ENCODE results near the gene ZMYND10.
"Not testable (repeated sequence)": the region's sequence is repeated elsewhere in the genome, so short reads cannot be mapped to it uniquely, and the experiment has no call there.

The ZMYND10 gene

GRCh38 chr3:50314342-50314741 is 31.2 kb downstream of the ZMYND10 start:
- Histone ChIP-seq H3K27ac (ENCODE audit: low read length) (no peak overlapping the region), H3K4me3 (ENCODE audit: low read depth in 1 of 2, low read length in 2 of 2) (no peak overlapping the region), H3K36me3 (ENCODE audit: control insufficient read depth in 1 of 2, insufficient read depth in 2 of 2, low read length in 2 of 2) (peaks cover 13 to 14% of the 10 kb centered on the region in 2 donors), H3K4me1 (ENCODE audit: control insufficient read depth in 1 of 2, insufficient read depth in 2 of 2, low read length in 2 of 2) (peaks cover 12 to 23% of the 10 kb centered on the region in 2 donors), H3K27me3 (ENCODE audit: low read depth, low read length) (no peaks in the 10 kb centered on the region), H3K9me3 (ENCODE audit: control insufficient read depth in 1 of 2, low read length in 2 of 2) (no peaks in the 10 kb centered on the region)

- not testable (repeated sequence) for H3K36me3 ChIP-seq (ENCODE audit: control insufficient read depth in 1 of 2, insufficient read depth in 2 of 2, low read length in 2 of 2); H3K4me1 ChIP-seq (ENCODE audit: control insufficient read depth in 1 of 2, insufficient read depth in 2 of 2, low read length in 2 of 2); H3K4me3 ChIP-seq (ENCODE audit: low read depth in 1 of 2, low read length in 2 of 2); H3K27me3 ChIP-seq (ENCODE audit: low read depth, low read length); H3K9me3 ChIP-seq (ENCODE audit: control insufficient read depth in 1 of 2, low read length in 2 of 2); H3K27ac ChIP-seq (ENCODE audit: low read length)
Measured at GRCh38 chr3:50312041-50312440, 33.5 kb downstream of the ZMYND10 start.

GRCh38 chr3:50304601-50305000 is 40.9 kb downstream of the ZMYND10 start:
- no peak overlapping the region for H3K27ac ChIP-seq (ENCODE audit: low read length)
- H3K4me3 ChIP-seq (ENCODE audit: low read depth in 1 of 2, low read length in 2 of 2), result no peak overlapping the region
- H3K4me1 ChIP-seq (ENCODE audit: control insufficient read depth in 1 of 2, insufficient read depth in 2 of 2, low read length in 2 of 2), result peaks cover 11 to 16% of the 10 kb centered on the region in 2 donors
- no peaks in the 10 kb centered on the region for H3K9me3 ChIP-seq (ENCODE audit: control insufficient read depth in 1 of 2, low read length in 2 of 2)
- no peaks in the 10 kb centered on the region for H3K36me3 ChIP-seq (ENCODE audit: control insufficient read depth in 1 of 2, insufficient read depth in 2 of 2, low read length in 2 of 2)
- H3K27me3 ChIP-seq (ENCODE audit: low read depth, low read length), result no peaks in the 10 kb centered on the region

- peak within 1 kb of the TSS in 1 of 2 donors; percentile 16 for H3K4me3 ChIP-seq (ENCODE audit: low read depth in 1 of 2, low read length in 2 of 2)
- H3K36me3 ChIP-seq (ENCODE audit: control insufficient read depth in 1 of 2, insufficient read depth in 2 of 2, low read length in 2 of 2), result no peaks in the 10 kb centered on the region
- no peaks in the 10 kb centered on the region for H3K9me3 ChIP-seq (ENCODE audit: control insufficient read depth in 1 of 2, low read length in 2 of 2)
- no peaks in the 10 kb centered on the region for H3K27me3 ChIP-seq (ENCODE audit: low read depth, low read length)
- peak within 1 kb of the TSS; percentile 56 for H3K27ac ChIP-seq (ENCODE audit: low read length)
- peaks cover 16 to 22% of the 10 kb centered on the region in 2 donors for H3K4me1 ChIP-seq (ENCODE audit: control insufficient read depth in 1 of 2, insufficient read depth in 2 of 2, low read length in 2 of 2)
Measured at GRCh38 chr3:50303013-50303815, 42.3 kb downstream of the ZMYND10 start, which contains the start of gene HYAL1. HYAL1 (minus strand) TSS chr3:50303574; CDS start chr3:50302956, 618 bp downstream.

GRCh38 chr3:50302095-50303012 is 43.2 kb downstream of the ZMYND10 start:
- H3K27ac ChIP-seq (ENCODE audit: low read length), result peak overlapping the region; percentile 56
- peaks cover 17 to 28% of the 10 kb centered on the region in 2 donors for H3K4me1 ChIP-seq (ENCODE audit: control insufficient read depth in 1 of 2, insufficient read depth in 2 of 2, low read length in 2 of 2)
- no peaks in the 10 kb centered on the region for H3K9me3 ChIP-seq (ENCODE audit: control insufficient read depth in 1 of 2, low read length in 2 of 2)
- no peaks in the 10 kb centered on the region for H3K36me3 ChIP-seq (ENCODE audit: control insufficient read depth in 1 of 2, insufficient read depth in 2 of 2, low read length in 2 of 2)
- no peaks in the 10 kb centered on the region for H3K27me3 ChIP-seq (ENCODE audit: low read depth, low read length)
- H3K4me3 ChIP-seq (ENCODE audit: low read depth in 1 of 2, low read length in 2 of 2), result peak overlapping the region in 1 of 2 donors; percentile 16

GRCh38 chr3:50300681-50301254 is 44.8 kb downstream of the ZMYND10 start:
- Histone ChIP-seq H3K4me3 (ENCODE audit: low read depth in 1 of 2, low read length in 2 of 2) (peak overlapping the region; percentile 64 to 77), H3K9me3 (ENCODE audit: control insufficient read depth in 1 of 2, low read length in 2 of 2) (no peaks in the 10 kb centered on the region), H3K4me1 (ENCODE audit: control insufficient read depth in 1 of 2, insufficient read depth in 2 of 2, low read length in 2 of 2) (peaks cover 17 to 28% of the 10 kb centered on the region in 2 donors), H3K27ac (ENCODE audit: low read length) (peak overlapping the region; percentile 89), H3K36me3 (ENCODE audit: control insufficient read depth in 1 of 2, insufficient read depth in 2 of 2, low read length in 2 of 2) (no peaks in the 10 kb centered on the region), H3K27me3 (ENCODE audit: low read depth, low read length) (no peaks in the 10 kb centered on the region)

- Histone ChIP-seq H3K36me3 (ENCODE audit: control insufficient read depth in 1 of 2, insufficient read depth in 2 of 2, low read length in 2 of 2) (no peaks in the 10 kb centered on the region), H3K4me1 (ENCODE audit: control insufficient read depth in 1 of 2, insufficient read depth in 2 of 2, low read length in 2 of 2) (peaks cover 17 to 28% of the 10 kb centered on the region in 2 donors), H3K9me3 (ENCODE audit: control insufficient read depth in 1 of 2, low read length in 2 of 2) (no peaks in the 10 kb centered on the region), H3K27ac (ENCODE audit: low read length) (peak overlapping the region; percentile 89), H3K4me3 (ENCODE audit: low read depth in 1 of 2, low read length in 2 of 2) (peak overlapping the region; percentile 64 to 77), H3K27me3 (ENCODE audit: low read depth, low read length) (no peaks in the 10 kb centered on the region)
Measured at GRCh38 chr3:50299929-50300680, 45.4 kb downstream of the ZMYND10 start.

GRCh38 chr3:50299638-50299928 is 45.9 kb downstream of the ZMYND10 start:
- peak overlapping the region; percentile 64 to 77 for H3K4me3 ChIP-seq (ENCODE audit: low read depth in 1 of 2, low read length in 2 of 2)
- no peaks in the 10 kb centered on the region for H3K9me3 ChIP-seq (ENCODE audit: control insufficient read depth in 1 of 2, low read length in 2 of 2)
- no peaks in the 10 kb centered on the region for H3K36me3 ChIP-seq (ENCODE audit: control insufficient read depth in 1 of 2, insufficient read depth in 2 of 2, low read length in 2 of 2)
- H3K4me1 ChIP-seq (ENCODE audit: control insufficient read depth in 1 of 2, insufficient read depth in 2 of 2, low read length in 2 of 2), result peaks cover 17 to 28% of the 10 kb centered on the region in 2 donors
- no peaks in the 10 kb centered on the region for H3K27me3 ChIP-seq (ENCODE audit: low read depth, low read length)
- H3K27ac ChIP-seq (ENCODE audit: low read length), result peak overlapping the region; percentile 89

- H3K4me1 ChIP-seq (ENCODE audit: control insufficient read depth in 1 of 2, insufficient read depth in 2 of 2, low read length in 2 of 2), result peaks cover 17 to 28% of the 10 kb centered on the region in 2 donors
- no peaks in the 10 kb centered on the region for H3K27me3 ChIP-seq (ENCODE audit: low read depth, low read length)
Measured at GRCh38 chr3:50298836-50299637, 46.5 kb downstream of the ZMYND10 start, which contains the start of the genes HYAL3 and NAA80. HYAL3 (minus strand) TSS chr3:50299405; CDS start chr3:50295602, 3,803 bp downstream. NAA80 (minus strand) TSS chr3:50299405; CDS start chr3:50297463, 1,942 bp downstream.

More at GRCh38 chr3:50298836-50299637, 46.5 kb downstream of the ZMYND10 start, which contains the start of the genes HYAL3 and NAA80:
- H3K27ac ChIP-seq (ENCODE audit: low read length), result peak within 1 kb of the TSS; percentile 89
- H3K36me3 ChIP-seq (ENCODE audit: control insufficient read depth in 1 of 2, insufficient read depth in 2 of 2, low read length in 2 of 2), result no peaks in the 10 kb centered on the region
- H3K4me3 ChIP-seq (ENCODE audit: low read depth in 1 of 2, low read length in 2 of 2), result peak within 1 kb of the TSS; percentile 76 to 77
- H3K9me3 ChIP-seq (ENCODE audit: control insufficient read depth in 1 of 2, low read length in 2 of 2), result no peaks in the 10 kb centered on the region

All from muscle layer of duodenum (tissue), 2 donors.